ENCODE results near the gene CUBN.

DNA sequence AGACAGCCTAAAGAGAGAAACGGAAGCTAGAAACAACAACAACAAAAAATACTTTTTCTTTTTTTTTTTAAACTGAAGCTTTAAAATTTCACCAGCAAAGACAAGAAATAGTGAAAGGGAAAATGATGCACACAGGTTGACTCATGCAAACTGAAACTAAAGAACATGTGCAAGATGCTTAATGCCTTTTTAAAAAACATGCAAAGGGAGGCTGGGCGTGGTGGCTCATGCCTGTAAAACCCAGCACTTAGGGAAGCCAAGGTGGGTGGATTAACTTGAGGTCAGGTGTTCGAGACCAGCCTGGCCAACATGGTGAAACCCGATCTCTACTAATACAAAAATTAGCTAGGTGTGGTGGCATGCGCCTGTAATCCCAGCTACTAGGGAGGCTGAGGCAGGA lies 15.1 kb upstream of the CUBN start:
- TF ChIP-seq CTCF (IDR thresholded peaks at IDR 0.05) (no peak), POLR2A (IDR thresholded peaks at IDR 0.05) (no peak)
